ENCODE data around the gene NTM.

The NTM gene

DNA sequence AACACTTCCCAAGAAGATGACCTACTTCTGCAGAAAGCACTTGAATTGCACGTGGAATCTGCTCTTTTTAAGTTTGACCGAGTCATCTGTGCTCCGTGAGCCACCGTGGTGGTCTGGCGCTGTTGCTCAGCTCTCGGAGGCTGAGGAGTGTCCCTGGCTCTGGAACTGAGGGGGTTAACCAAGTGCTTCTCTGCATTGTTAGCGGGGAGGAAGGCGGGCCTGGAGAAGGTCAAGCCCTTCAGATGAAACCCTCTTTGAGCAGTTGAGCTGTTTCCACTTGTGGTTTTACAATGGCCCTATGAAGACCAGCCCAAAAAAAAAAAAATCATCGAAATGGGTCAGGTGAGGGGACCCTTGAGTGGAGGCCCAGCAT is 286.4 kb downstream of the NTM start:
- DNase-seq = no peak

DNA sequence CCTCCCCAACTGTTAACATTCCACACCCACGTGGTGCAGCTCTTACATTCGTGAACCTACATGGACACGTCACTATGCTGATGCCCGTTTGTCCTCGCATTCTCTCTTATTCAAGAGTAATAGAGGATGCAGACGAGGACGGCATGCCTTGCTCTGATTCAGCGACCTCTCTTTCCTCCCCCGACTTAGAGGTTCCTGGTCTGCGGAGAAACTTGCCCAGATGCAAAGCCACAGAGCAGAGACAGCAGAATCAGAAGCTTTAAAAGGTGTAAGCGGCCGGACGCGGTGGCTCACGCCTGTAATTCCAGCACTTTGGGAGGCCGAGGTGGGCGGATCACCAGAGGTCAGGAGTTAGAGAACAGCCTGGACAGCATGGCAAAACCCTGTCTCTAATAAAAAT is 288.0 kb downstream of the NTM start:
- no peak for DNase-seq

GRCh38 chr11:131658952-131659351 is 288.5 kb downstream of the NTM start:
- no peak for DNase-seq

- no peak for DNase-seq
Observed at GRCh38 chr11:131659931-131660330, 289.5 kb downstream of the NTM start.

DNA sequence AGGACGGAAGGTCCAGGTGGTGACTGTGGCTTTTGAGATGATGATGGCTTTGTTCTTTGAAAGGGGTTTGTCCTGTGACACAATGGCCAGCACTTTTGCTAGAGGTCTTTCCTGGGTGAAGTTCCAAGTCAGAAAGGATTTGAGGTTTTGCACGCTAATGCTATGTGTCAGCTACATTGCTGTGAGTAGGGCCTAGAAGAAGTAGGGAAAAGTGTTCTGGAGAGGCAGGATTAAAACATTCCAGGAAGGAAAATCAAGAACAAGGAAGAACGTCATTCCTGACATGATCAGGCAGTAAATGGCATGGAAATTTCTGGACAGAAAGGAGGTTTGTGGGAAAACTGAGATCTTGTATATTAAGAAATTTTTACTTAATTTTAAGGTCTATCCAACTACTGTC is 290.7 kb downstream of the NTM start:
- no peak for DNase-seq

- DNase-seq = no peak
Observed at GRCh38 chr11:131662317-131662972, 292.0 kb downstream of the NTM start.

DNA sequence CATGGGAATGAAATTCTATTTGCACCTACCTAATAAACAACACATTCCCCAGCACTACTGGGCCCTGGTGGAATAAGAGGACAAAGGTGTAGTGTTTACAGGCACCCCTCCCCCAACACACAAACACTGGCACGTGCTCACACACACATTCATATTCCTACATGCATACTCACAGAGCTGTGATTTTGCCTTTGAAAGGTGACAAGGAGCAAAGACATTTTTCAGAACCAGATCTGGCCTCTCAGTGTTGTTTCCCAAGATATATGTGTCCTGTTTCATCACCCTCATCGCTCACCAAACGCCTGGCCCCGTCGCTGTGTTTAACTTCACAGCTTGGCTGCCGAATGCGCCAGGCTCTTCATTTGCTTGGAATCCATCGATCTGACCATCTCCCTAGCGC is 292.6 kb downstream of the NTM start:
- DNase-seq = no peak

- DNase-seq = no peak
Observed at GRCh38 chr11:131663405-131664200, 293.2 kb downstream of the NTM start.

- DNase-seq = no peak
Observed at GRCh38 chr11:131664293-131664692, 293.9 kb downstream of the NTM start.

DNA sequence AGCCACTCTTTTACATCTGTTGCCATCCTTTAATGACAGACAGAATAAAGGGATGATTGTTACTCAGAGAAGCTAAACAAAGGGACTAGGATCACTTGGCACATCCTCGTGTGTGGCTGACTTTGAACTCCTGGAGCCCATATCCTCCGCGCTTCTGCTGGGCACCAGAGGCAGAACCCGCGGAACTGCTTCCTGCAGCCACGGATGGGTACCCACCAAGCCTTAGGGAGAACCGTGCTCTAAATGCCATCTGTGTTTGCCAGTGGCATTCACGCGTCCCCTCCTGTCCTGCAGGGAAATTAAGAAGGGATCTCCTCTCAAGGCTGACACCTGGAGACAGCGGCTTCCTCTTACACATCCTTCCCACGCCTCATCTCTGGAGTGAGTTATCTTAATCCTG is 294.4 kb downstream of the NTM start:
- no peak for DNase-seq

- no peak for DNase-seq
Observed at GRCh38 chr11:131665344-131665968, 295.0 kb downstream of the NTM start.

DNA sequence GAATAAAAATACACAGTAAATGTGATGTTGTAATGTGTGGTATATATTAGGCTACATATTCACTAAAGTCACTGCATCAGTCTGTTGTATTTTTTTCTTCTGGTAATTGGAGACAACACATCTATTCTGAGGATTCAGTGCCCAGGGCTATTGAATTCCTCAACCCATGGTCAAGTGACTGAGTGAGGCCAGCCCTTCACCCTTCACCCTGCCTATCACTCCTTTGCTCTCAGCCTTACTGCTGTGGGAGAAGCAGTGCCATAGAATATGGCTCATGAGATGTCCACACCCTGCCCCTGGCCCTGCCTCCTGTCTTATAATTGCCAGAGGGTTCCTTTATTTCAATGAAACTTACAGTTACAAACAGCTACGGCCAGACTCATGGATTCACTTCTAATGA is 295.6 kb downstream of the NTM start:
- no peak for DNase-seq

DNA sequence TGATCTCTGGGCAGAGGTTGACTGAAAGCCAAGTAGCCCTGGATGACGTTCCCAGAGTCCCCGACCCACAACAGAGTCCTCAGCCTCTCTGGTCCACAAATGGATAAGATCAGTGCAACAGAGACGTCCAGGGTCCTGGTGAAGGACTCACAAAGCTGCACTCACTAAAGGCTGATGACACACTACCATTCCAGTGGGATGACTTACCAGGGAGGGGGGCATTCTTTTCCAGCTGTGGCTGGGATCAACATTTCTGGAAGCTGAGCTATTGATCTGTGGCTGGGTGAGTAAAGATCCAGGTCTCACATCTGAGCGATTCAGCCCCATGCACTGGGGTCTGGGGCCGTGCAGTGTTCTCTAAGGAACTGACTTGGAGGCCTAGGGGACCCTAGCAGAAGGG is 296.2 kb downstream of the NTM start:
- DNase-seq = no peak

DNA sequence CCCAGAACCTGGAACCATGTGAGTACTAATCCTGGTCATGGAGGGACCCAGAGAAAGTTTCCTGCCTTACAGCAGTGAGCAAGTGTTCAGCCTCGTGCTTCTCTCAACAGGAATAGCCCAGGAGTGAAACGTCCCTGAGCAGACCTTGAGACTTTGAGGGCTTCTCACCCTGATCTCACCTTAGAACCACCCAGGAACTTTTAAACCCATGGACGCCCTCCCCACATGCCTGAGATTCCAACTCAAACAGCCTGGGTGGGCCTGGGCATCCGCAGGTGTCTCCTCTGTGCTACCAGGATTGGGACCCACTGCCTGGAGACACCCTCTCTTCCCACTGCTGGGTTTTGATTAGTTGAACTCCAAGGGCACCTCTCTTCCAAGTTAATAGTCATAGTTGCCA is 297.2 kb downstream of the NTM start:
- DNase-seq = no peak

GRCh38 chr11:131668500-131669400 is 298.3 kb downstream of the NTM start:
- peak; percentile 17 for DNase-seq

- DNase-seq = no peak
Observed at GRCh38 chr11:131669401-131669780, 299.0 kb downstream of the NTM start.

DNA sequence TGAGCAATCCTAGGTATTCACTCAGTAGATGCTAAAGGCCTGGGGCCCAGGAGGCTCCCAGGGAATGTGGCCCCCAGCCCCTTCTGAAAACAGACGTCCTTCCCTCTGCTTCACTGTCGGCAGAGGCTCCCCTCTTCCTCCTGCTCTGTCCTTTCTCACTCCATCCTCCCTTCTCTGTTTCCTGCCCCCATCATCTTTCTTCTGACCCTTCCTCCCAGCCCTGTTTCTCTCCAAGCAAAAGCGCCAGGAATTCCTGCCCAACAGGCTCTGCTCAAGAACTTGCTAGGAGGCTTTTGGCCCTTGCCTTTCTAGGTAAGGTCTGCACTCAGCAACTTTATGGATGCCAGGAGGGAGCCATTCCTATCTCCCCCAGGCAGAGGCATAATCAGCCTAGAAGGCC is 300.5 kb downstream of the NTM start:
- DNase-seq = no peak

GRCh38 chr11:131671320-131671719 is 300.9 kb downstream of the NTM start:
- DNase-seq = no peak

DNA sequence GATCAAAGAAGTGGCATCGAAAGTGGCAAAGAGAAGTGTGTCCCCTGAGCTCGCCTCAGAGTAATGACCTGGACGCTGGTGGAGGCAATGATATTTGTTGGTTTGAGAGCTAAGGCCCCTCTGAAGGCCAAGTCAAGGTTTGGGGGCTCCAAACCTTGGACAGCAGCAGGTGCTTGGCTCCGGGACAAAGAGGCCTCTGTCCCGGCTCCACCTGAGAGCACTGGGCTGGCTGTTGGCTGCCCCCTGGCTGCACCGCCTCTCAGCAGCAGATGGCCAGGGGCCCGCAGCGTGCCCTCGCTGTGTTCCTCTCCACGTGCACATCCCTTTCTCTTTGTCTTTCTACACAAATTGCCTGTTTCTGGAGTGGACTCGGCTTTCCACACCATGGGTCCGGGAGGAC is 301.3 kb downstream of the NTM start:
- DNase-seq = no peak

- DNase-seq = no peak
Observed at GRCh38 chr11:131672191-131672590, 301.8 kb downstream of the NTM start.

DNA sequence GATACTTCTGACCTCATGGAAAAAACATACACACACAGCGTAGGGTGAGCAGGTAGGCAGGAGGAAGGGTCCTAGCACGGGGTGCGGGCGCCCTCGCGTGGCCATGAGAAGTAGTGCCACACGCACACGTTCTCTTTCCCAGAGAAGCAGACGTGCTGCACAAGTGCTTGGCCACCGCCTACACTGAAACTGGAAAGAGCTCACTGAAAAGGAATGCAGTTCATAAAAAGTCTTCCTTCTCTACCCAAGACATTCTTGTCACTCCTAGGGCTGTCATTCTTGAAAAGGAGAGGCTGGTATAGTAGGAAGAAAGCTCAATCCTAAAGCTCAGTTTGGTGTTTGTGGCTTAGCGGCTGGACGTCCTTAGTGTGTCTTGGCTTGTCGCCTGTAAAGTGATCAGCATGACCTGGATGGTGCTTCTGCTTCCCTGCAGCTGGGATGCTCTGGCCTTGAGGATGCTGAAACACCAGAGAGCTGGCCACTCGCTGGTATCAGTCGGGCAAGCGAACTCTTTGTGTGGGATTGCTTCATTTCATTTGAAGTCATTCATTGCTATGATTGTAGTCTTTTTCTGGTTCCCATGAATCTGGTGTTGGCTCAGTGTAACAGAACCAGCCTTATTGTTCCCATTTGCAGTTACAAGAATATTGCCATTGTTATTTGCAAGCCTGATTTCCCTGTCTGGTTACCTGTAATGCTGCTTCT is 303.8 kb downstream of the NTM start:
- DNase-seq = peak; percentile 12

- DNase-seq = no peak
Observed at GRCh38 chr11:131675121-131675888, 304.9 kb downstream of the NTM start.

Measured in activated naive CD4-positive, alpha-beta T cell treated with Interleukin-2 at 50 U/mL for 16 hours (primary cell).